GM10266 (cell line): ENCODE results near the gene HOMER3.

Experiments
- DNase-seq: peaks from one replicate; pipeline ENCODE4 v3.0.0; 2012; ENCODE audit errors: extremely low spot score
- TF ChIP-seq, protein P1 (sequence below): IDR thresholded peaks from 2 replicates; pipeline ENCODE4 v1.5.1; 2012; ENCODE audit warnings: mild to moderate bottlenecking, low read depth; ENCODE audit not compliant: control insufficient read depth, insufficient read depth; ENCODE audit errors: missing control alignments

The HOMER3 gene

DNA sequence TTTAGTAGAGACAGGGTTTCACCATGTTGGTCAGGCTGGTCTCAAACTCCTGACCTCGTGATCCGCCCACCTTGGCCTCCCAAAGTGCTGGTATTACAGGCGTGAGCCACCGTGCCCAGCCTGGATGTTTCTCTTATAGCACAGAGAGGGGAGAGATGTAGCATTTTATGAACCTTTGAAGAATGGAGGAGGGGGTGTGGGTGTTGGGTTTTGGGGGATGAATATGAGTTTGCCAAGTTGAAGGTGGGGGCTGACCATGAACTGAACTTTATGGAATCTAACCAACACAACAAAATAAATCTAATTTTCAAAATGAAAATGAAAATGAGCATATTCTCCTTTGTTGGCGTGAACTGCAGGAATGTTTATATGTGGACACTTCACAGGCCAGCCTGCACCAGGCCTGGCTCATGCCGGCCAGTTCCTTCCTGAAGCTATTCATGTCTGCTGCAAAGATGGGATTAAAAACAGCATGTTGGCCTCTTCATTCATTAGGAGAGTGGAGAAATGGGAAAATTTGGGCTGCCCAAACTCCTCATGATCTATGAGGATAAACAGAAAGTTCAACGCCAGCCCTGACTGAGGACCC lies 39.5 kb upstream of the HOMER3 start:
- DNase-seq: no peak
- TF ChIP-seq, protein P1, sequence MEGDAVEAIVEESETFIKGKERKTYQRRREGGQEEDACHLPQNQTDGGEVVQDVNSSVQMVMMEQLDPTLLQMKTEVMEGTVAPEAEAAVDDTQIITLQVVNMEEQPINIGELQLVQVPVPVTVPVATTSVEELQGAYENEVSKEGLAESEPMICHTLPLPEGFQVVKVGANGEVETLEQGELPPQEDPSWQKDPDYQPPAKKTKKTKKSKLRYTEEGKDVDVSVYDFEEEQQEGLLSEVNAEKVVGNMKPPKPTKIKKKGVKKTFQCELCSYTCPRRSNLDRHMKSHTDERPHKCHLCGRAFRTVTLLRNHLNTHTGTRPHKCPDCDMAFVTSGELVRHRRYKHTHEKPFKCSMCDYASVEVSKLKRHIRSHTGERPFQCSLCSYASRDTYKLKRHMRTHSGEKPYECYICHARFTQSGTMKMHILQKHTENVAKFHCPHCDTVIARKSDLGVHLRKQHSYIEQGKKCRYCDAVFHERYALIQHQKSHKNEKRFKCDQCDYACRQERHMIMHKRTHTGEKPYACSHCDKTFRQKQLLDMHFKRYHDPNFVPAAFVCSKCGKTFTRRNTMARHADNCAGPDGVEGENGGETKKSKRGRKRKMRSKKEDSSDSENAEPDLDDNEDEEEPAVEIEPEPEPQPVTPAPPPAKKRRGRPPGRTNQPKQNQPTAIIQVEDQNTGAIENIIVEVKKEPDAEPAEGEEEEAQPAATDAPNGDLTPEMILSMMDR: no peak

DNA sequence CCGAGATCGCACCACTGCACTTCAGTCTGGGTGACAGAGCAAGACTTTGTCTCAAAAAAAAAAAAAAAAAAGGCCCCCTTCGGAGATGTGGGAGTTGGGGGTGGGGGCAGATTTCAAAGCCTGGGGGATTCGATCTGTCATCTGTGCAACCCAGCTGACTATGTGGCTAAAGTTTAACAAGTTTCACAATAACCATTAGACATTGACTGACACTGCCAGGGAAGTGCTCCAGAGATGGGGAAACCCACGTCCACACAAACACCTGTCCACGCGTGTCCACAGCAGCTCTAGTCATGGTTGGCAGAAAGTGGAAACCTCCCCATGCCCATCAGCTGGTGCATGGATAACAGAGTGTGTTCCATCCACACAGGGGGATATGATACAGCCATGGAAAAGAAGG lies 37.6 kb upstream of the HOMER3 start:
- no peak for DNase-seq
- TF ChIP-seq, protein P1: no peak

DNA sequence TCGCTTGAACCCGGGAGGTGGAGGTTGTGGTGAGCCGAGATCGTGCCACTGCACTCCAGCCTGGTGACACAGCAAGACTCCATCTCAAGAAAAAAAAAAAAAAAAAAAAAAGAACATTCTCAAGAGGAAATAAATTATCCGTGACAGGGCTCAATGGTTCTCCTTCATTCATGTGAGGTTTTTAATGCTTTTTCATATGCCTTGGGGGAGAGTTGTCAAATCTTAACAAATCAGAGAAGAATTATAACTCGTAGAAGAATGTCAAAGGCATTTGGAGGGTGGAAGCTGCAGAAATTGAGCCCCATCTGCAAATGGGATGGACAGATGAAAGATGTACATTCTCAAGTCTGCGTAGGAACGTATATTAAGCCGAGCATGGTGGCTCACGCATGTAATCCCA lies 34.9 kb upstream of the HOMER3 start:
- DNase-seq: no peak
- TF ChIP-seq, protein P1: no peak

DNA sequence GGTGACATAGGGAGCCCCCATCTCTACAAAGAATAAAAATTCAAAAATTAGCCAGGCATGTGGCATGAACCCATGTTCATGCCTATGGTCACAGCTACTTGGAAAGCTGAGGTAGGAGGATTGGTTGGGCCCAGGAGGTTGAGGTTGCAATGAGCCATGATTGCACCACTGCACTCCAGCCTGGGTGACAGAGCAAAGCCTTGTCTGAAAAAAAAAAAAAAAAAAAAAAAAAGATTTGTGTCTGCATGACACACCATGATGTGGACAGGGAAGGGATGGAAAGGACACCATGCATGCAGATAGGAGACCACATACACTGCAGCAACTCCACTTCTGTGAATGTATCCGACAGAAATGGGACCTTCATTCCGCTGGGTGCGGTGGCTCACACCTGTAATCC lies 34.0 kb upstream of the HOMER3 start:
- TF ChIP-seq, protein P1: no peak
- DNase-seq: no peak

DNA sequence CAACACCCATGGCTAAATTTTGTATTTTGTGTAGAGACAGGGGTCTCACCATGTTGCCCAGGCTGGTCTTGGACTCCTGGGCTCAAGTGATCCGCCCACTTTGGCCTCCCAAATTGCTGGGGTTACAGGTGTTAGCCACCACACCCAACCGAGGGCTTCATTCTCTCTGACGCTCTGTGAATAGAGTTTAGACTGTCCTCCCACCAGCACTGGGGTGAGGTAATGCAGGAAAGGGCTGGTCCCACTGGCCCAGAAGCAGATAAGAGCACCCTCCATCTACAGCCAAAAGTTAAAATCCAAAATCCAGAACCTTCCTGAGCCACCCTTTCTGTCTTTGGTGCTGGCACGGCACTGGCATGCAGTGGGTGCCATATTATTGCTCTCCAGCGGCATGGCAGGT lies 31.8 kb upstream of the HOMER3 start:
- DNase-seq: no peak
- TF ChIP-seq, protein P1: no peak

DNA sequence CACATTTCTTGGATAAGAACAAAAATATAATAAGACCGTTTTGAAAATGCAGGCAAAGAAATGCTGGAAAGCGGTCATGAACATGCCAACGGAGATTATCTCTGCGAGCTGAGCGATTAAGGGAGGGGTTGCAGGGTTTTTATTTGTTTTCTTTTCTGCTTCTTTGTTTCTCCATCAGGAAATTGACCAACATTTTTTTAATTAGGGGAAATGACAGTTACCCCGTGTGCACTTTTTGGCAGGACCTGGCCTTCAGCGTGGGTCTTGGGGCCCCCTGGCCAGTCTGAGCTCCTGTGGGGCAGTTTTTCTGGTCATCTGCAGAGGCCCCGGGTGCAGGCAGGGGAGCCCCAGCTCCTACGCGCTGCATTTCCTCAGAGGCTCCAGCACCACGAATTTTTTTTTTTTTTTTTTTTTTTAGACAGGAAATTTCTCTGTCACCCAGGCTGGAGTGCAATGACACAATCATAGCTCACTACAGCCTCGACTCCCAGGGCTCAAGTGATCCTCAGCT lies 31.3 kb upstream of the HOMER3 start:
- DNase-seq: no peak
- TF ChIP-seq, protein P1: no peak

DNA sequence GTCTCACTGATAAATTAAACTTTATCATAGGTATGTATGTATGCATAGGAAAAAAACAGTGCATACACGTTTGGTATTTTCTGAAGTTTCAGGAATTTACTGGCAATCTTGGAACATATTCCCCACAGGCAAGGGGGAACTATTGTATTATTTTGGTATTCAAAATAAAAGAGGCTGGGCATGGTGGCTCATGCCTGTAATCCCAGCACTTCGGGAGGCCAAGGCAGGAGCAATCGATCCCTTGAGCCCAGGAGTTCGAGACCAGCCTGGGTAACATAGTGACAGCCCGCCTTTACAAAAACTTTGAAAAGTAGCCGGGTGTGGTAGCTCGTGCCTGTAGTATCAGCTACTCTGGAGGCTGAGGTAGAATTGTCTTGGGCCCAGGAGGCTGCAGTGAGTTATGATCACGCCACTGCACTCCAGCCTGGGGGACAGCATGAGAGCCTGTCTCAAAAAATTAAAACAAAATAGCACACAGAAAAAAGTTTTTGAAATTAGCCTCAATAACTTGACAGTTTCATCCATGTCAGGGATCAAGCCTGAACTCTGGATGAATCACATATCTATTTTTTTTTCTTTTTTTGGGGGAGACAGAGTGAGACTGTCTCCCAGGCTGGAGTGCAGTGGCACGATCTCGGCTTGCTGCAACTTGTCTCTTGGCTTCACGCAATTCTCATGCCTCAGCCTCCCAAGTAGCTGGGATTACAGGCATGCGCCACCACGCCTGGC lies 29.1 kb upstream of the HOMER3 start:
- TF ChIP-seq, protein P1: no peak
- DNase-seq: no peak
